Measurements from ENCODE around the gene RPL39. TPM values are rescaled to one million over a fixed set of nuclear protein-coding genes. Genes with fewer than 3 reads are reported as not detected.
A peak's percentile ranks its signal among the peaks of the same experiment; 100 is the strongest.

Gene RPL39
- total and polyA plus RNA-seq, 10 of the 15 experiments (the other 5 are each of a cell fraction or from before 2014, with no cell fraction given), result 1,792 to 6,541 (median 3,667) TPM

DNA sequence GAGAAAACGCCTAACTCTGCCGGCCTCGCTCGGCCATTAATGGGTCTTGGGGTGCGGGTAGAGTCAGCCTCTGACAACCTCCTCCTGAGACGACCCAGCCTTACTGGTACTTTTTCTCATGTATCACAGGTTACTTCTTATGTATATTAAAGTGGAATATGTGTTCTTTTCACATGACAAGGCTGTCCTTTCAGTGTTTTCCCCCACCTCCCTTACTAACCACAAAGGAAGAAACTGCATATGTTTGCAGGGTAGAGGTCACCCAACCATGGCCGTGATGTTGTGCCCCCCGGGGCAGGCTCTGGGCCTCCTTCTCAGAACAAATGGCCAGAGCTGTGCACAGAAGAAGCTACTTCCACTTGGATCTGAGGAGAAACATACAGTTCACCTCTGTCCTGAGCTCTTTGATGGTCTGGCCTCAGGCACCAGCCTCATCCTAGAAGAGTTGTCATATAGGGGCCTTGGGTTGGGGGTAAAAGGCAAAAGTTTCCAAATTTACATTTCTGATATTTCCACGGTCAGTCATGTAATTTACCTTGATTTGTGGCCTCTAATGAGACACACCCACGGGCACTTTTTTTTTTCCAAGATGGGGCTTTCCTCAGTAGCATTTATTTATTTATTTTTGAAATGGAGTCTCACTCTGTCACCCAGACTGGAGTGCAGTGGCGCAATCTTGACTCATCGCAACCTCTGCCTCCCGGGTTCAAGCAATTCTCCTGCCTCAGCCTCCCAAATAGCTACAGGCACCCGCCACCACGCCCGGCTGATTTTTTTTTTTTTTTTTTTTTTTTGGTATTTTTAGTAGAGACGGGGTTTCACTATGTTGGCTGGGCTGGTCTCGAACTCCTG lies 31.2 kb downstream of the RPL39 start (continued):
- TF ChIP-seq CUX1 (IDR thresholded peaks at IDR 0.05; ENCODE audit: insufficient replicate concordance, low read depth, low read length) (no peak), E2F8 (IDR thresholded peaks at IDR 0.05; ENCODE audit: low read depth, partially characterized antibody) (no peak), POLR2AphosphoS5 (IDR thresholded peaks at IDR 0.05; ENCODE audit: low read length) (no peak), POU2F2 (IDR thresholded peaks at IDR 0.05; ENCODE audit: borderline replicate concordance, low read depth, low read length) (peak; percentile 23; the same call in 1 of the 3 replicates), RFX5 (IDR thresholded peaks at IDR 0.05; ENCODE audit: low read depth, low read length) (no peak), SP1 (IDR thresholded peaks at IDR 0.05; ENCODE audit: low read depth, low read length) (no peak), SIX5 (IDR thresholded peaks at IDR 0.05; ENCODE audit: low read depth, low read length, severe bottlenecking) (no peak), SIN3A (IDR thresholded peaks at IDR 0.05; ENCODE audit: low read depth, low read length) (no peak), FOXK2 (IDR thresholded peaks at IDR 0.05) (no peak), EZH2 (IDR thresholded peaks at IDR 0.05; ENCODE audit: borderline replicate concordance, control insufficient read depth, low read depth, low read length) (no peak), NBN (IDR thresholded peaks at IDR 0.05) (0 out of 2 replicates have a peak, but pooled peaks have one; percentile 27), E2F4 (IDR thresholded peaks at IDR 0.05; ENCODE audit: low read depth, low read length) (no peak), RCOR1 (conservative IDR thresholded peaks at IDR 0.05; ENCODE audit: low read depth, low read length) (no peak), MYC (IDR thresholded peaks at IDR 0.05; ENCODE audit: insufficient read depth, insufficient read length, insufficient replicate concordance, low read length, severe bottlenecking) (no peak), MXI1 (IDR thresholded peaks at IDR 0.05; ENCODE audit: low read depth, low read length) (no peak), IKZF2 (IDR thresholded peaks at IDR 0.05) (no peak), FOS (IDR thresholded peaks at IDR 0.05; ENCODE audit: borderline replicate concordance, extremely low read depth, insufficient read length) (no peak), RELA (IDR thresholded peaks at IDR 0.05; ENCODE audit: borderline replicate concordance, partially characterized antibody) (no peak), MTA3 (IDR thresholded peaks at IDR 0.05; ENCODE audit: borderline replicate concordance, low read length) (no peak), KLF5 (IDR thresholded peaks at IDR 0.05; ENCODE audit: partially characterized antibody) (no peak), NR2C2 (IDR thresholded peaks at IDR 0.05; ENCODE audit: borderline replicate concordance, control insufficient read depth, insufficient read length, low read depth) (no peak), POLR2A (IDR thresholded peaks at IDR 0.05; ENCODE audit: low read depth, low read length) (peak; percentile 29; the same call in 1 of the 2 replicates)
